IPS-18c (cell line): ENCODE data around the gene KCNQ4.

Experiments used
- H3K4me3 ChIP-seq: 2 replicates; pipeline ENCODE4 v1.7.0; 2013; ENCODE audit warnings: low read depth, mild to moderate bottlenecking, low read length, moderate library complexity; ENCODE audit not compliant: insufficient read depth
- H3K9me3 ChIP-seq: one replicate; pipeline ENCODE4 v1.6.1; 2013; ENCODE audit warnings: mild to moderate bottlenecking, low read length, moderate library complexity; ENCODE audit not compliant: control insufficient read depth, insufficient read depth

Gene KCNQ4

DNA sequence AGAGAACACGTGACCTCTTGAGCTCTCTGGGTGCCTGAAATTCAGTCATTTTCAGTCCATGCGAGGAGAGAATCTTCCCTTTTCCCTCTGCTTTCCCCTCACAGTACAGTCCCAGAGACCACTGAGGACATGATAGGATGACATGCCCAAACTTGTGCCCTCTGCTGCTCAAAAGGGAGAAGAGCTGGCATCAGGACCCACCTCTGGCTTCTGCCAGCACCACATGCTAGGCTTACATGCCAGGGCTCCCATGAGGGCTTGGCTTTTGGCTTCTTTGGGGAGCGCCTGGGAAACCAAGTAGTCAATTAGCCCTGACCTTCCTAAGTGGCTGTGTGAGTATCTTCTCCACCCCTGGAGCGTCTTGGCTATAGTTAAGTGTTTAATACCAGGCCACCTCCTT, 13.8 kb upstream of the KCNQ4 start:
- Histone ChIP-seq H3K9me3 (no peaks in the 10 kb centered on the region), H3K4me3 (no peak overlapping the region)

DNA sequence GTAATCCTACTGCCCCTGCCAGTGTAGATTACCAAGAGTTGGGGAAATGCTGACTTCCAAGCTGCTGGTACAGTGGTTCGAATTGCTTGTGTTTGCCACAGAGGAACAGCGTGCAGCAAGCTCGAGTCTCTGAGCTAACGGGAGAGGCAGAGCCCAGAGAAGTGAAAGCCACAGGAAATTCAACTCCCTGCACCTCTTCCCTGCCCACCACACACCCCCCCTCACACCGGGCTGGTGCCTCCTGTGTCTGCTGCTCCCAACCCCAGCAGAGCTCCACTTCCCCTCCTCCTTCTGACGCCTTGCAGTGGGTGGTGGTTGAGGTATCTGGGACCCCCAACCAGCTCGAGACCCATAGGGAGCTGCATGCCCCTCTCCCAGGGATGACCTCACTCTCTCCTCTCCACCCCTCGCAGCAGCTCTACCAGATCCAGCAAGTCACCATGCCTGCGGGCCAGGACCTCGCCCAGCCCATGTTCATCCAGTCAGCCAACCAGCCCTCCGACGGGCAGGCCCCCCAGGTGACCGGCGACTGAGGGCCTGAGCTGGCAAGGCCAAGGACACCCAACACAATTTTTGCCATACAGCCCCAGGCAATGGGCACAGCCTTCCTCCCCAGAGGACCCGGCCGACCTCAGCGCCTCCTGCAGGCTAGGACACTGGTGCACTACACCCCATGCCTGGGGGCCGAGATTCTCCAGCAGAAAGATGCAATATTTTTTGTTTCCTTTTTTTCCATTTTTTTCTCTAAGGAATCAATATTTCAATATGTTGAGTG, 13.1 kb upstream of the KCNQ4 start:
- Histone ChIP-seq H3K9me3 (no peaks in the 10 kb centered on the region), H3K4me3 (no peak overlapping the region)

DNA sequence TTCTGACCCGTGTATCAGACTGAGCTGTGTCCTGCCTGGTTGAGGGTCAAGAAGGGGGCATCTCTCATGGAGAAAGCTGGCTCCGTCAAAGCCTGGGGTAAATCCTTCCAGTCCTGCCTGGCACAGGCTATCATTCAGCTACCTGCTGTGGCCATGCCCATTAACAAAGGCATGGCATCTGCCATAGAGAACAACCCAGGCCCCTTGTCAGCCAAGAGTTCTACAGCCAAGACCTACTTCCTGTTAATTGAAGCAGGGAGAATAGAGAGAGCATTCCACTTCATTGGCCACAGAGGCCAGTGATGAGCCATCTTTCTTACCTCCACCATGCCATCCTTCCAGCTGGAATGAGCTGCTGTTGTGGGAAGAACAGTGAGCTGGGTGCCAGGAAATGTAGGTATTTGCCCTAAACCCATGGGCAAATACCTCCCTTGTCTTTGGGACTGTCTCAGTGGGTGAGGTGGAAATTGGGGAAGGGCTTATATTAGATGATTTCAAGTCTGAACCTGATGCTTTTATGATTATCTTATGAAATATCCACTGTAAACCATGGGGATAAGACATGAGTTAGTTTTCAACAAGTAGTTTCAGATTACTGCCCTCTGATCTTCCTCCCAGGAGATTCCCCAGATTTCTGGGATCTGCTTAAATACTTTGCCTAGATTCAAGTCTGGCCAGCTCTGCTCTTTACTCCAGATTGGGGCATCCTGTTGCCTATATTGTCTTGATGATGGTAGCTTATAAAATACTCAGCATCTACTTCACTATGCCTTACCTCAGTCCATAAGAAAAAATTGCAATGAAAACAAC, 11.2 kb upstream of the KCNQ4 start:
- H3K4me3 ChIP-seq = no peak overlapping the region
- no peaks in the 10 kb centered on the region for H3K9me3 ChIP-seq

DNA sequence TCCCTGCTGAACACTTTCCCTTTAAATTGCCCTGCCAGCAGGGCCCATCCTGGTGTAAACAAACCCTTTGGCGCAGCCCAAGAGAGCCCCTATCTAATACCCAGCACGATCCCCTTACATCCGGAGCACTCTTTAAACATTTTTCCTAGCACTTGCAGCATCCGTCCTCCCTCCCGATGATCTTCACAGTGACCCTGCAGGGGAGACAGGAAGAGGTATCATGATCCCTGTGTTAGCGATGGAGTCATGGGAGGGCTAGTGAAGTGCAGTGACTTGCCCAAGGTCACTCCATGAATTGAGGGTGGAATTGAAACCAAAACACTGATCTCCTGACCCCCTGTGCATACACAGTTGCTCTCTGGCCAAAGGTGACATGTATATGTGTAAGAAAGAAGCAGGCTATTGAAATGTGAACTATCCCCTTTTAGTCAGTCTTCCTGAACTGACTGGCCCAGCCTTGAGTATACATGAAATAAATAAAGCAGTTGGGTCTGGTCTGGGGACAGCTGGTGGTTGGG, 9.8 kb upstream of the KCNQ4 start:
- Histone ChIP-seq H3K9me3 (no peaks in the 10 kb centered on the region), H3K4me3 (no peak overlapping the region)

DNA sequence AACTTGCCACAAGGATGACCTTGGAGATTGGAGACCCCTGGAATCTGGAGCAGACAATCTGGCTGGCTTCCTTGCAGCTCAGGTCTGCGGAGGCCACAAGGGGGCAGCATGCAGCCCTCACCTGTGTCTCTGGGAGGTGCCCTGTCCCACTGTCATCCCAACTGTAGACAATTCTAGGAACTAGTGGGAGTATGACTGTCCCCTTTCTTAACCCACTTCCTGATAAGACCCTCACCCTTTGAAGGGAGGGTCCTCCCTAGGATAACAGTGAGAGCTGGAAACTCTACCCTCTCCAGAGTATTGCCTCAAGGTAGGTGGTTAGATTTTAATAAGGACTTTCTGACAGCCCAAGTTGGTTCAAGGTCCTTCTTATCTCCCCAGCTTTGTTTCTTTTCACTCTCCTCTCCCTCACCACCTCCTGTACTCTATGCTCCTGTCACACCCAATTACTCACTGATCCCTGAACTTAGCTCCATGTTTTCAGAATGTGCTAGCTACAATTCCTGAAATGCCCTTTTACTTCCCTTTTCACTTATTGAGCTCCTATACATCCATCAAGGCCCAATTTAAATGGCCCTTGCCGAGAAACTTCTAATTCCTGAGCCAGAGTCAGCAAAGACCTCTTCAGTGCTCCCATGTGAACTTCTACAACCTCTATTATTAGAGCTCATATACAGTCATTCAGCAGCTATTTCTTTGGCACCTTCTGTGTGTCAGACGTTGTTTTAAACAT, 9.2 kb upstream of the KCNQ4 start:
- H3K9me3 ChIP-seq = no peaks in the 10 kb centered on the region

DNA sequence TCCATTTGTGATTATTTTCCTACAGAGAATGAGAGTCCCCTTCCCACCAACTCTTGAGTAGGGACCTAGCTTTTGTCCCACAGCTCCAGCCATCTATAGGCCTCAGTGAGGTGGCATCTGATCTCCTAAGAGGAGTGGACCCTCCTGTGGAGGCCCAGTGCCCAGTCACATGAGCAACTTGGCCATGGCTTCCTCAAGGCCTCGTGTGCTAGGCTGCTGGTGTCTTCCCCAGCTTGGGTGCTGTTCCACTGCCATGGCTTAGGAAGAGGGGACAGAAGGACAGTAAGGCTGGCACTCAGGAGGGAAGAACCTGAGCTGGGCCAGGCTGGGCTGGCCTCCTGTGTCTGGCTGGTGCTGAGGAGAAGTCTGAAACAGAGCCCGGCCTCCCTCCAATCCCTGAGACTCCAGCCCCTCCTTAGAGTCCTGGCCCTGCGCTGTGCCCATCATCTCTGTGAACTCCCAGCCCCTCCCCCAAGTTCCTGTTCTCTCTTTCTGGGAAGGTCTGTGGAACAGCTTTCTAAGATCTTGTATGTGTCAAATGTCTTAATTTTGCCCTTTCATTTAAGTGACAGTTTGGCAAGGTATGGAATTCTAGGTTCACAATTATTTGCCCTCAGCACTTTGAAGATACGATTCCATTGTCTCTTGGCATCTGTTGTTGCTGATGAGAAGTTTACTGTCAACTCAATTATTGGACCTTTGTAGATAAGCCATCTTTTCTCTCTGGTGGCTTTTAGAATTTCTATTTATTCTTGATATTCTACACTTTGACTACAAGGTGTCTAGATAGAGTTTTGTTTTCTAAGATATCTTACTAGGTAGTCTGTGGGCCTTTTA, 7.1 kb upstream of the KCNQ4 start:
- Histone ChIP-seq H3K4me3 (no peak overlapping the region), H3K9me3 (no peaks in the 10 kb centered on the region)

More for the DNA sequence above, 9.2 kb upstream of the KCNQ4 start:
- no peak overlapping the region for H3K4me3 ChIP-seq

DNA sequence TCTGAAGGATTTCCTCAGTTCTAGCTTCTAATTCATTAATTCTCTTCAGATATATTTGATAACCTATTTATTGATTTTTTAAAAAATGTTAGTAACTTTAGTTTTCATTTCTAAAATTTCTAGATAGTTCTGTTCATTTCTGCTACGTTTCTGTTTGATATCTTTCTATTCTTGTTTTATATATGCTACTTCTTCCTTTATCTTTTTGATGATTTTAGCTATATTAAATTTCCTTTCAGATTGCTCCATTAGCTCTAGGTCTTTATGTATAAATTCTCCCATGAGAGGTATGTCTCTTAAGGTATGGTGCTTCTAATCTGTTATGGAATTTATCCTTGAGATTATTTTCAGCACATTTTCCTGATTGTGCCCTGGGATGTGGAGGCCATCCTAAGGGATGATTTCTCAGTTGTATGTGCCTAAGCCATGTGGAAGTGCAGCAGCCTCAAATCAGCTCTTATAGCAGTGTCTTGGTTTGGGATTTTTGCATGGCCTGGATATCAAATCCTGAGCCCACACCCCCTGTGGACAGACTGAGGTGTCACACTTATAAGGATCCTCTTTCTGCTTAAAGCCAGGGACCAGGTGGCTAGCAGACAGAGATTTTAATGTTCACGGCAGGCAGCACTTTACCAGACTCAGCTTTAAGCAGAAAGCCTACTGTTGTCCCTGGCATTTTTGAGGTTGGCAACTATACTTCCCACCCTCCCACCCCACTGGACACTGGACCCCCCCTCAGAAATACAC, 6.2 kb upstream of the KCNQ4 start:
- Histone ChIP-seq H3K9me3 (no peaks in the 10 kb centered on the region), H3K4me3 (no peak overlapping the region)

DNA sequence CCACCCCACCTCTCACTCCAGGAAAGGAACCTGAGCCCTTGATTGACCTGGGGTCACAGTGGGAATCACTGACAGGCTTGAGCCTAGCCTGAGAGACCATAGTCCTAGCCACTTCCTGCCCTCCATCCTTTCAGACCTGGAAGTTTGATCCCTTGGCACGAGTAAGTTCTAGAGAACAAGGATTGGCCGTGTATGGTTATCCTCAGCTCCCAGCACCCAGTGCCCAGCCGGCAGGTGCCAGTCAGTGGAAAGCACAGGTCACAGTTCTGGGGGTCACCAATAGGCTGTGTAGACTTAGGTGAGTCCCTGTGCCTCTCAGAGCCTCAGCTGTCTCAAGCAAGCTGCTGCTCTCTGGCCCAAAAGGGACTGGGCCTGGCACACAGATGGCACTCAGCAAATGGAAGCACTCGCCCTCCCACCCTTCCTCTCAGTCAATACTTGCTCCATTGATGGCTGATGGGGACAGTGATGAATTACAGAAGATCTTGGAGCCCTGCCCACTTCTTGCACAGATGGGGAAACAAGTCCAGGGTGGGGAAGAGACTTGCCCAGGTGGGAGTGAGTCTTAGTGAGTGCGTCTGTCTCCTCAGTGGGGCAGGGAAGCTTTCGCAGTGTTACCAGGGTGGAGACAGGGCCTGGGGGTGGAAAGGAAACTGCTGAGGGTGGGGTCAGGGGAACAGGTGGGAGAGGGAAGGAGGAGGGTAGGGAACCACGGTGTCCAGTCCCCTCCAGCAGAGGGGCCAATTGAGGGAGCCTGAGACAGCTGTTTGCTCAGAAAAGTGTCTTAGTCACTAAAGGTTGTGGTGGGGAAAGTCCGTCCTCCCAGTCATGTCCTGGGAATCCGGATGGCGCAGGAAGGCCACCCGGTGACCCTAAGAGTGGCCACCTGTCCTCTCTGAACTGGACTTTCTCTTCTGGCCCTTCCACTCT, 2.6 kb upstream of the KCNQ4 start:
- H3K9me3 ChIP-seq = no peaks in the 10 kb centered on the region
- no peak overlapping the region for H3K4me3 ChIP-seq

DNA sequence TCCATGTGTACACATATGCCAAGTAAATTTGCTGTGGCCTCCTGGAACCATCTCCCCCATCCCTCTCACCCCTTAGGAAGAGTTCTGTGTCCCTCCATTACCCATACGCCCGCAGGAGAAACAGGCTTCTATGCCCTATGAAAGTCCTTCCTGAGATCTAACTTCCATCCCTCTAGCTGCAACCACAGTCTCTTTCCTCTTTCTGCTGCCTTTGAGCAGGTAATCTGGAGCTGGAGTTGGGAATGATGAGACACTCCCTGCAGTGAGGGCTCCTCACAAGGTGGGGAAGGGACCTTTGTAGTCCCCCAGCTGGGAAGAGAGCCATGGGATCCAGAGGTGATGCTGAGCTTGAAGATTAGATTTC, 2.0 kb upstream of the KCNQ4 start:
- H3K9me3 ChIP-seq = no peaks in the 10 kb centered on the region
- H3K4me3 ChIP-seq = no peak overlapping the region

DNA sequence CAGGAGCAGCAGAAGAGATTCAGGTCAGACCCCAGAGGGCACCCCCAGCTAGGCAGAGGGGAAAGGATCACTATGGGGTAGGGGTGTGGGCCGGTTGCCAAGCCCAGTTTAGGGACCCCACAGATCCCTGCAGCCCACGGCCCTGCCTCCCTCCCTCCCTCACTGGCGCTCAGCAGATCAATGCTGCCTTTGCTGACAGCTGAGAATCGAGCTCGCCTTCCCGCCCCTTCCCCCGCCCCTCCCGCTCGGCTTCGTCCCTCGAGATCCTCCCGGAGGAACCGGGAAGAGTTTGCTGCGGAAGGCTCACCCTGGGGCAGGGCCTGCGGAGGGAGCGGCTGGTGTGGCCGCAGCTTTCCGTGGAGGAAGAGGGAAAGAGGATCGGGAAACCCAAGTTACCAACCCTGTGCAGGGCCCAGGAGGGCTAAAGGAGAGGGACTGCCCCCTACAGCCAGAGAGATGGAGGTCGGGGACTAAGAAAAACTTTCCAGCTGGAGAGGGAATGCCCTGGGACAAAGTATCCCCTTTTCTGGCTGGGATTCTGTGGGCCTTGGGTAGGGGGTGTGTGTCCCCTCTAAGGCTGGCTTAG, 1.1 kb upstream of the KCNQ4 start:
- Histone ChIP-seq H3K9me3 (no peaks in the 10 kb centered on the region), H3K4me3 (peak overlapping the region; percentile 55; the same call in 1 of the 2 replicates)

DNA sequence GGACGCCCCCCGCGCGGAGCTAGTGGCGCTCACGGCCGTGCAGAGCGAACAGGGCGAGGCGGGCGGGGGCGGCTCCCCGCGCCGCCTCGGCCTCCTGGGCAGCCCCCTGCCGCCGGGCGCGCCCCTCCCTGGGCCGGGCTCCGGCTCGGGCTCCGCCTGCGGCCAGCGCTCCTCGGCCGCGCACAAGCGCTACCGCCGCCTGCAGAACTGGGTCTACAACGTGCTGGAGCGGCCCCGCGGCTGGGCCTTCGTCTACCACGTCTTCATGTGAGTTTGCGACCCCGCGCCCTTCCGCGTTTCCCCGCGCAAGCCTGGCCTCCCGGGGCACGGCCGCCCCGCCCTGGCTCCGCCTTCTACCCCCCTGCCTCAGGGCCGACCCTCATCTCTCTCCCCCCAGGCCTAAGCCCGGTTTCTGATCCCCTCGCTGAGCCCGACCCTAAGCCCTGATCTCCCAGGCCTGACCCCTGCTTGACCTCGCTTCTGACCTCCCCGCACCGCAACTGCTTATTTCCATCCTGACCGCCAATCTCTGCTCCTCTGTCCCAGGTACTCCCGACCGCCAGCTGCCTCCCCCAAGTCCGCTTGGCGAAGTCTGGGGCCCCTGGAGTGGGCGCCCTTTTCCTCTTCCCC, 669 bp downstream of the KCNQ4 start:
- no peaks in the 10 kb centered on the region for H3K9me3 ChIP-seq
- H3K4me3 ChIP-seq = peak overlapping the region; percentile 51

DNA sequence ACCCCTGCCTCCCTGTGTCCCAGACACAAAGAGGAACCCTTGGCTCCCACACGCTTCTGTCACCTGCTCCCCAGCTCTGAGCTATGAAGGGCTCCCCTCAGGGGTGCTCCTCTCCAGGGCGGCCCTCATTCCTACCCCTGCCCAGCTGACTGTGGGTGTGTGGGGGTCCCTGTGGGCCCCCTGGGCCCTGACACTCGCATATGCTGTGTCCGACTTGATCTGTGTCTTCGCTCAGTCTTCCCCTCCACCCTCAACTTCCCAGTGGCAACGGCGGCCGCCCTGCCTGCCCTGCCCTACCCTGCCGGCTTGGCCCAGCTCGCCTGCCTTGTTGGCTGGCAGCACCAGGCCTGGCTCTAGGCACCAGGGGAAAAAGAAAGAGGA, 1.2 kb downstream of the KCNQ4 start:
- Histone ChIP-seq H3K4me3 (peak overlapping the region; percentile 51; the same call in 1 of the 2 replicates), H3K9me3 (no peaks in the 10 kb centered on the region)

DNA sequence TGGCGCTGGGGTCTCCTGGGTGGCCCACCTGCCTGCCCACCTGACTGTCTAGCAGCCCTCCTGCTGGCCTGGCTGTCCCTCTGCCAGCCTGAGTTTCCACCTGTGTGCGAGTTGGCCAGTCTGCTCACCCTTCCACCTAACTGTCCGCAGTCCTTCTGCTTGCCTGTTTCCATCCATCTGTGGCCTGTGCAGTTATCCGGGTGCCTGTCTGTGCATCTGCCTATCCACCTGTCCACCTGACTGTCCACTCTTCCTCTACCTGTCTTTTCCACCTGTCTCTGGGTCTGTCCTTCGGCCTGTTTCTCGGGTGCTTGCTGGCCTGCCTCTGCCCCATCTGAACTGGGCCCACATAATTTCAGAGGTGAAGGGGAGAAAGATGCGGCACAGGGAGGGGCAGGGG, 1.9 kb downstream of the KCNQ4 start:
- Histone ChIP-seq H3K4me3 (no peak overlapping the region), H3K9me3 (no peaks in the 10 kb centered on the region)

DNA sequence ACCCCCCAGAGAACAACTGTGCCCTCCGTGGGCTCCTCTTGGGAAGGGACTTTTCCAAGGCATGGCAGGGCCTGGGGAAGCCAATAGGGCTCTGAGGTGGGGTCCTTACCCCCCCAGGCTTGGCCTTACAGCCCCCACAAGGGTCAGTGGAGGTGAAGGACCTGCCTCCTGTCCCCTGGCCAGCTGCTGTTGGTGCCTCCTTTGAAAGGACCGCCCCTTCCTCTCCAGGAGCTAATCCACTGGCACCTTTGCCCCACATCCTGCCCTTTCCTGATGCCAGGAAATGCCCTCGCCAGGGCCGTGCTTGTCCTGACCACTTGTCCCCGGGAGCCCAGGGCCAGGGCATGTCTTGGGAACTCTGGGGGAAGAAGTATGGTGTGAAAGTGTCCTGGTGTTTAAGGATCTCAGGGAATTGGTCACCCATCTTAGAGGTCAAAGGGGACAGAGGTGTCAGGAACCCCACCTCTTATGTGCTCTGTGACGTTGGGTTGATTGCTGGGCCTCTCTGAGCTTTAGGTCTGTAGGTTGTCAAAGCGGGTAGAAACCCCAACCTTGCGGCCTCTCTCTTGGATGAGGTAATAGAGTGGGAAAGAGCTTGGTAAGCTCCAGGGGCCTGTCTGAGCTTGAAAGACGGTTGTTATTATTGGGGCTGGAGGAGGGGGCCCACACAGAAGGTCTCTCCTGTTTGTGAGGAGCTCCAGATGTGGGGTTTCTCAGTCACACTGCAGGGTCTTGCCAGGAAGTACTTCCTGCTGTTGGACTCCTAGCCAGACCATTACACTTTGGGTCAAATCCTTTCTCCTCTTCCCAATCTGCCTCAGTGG, 2.8 kb downstream of the KCNQ4 start:
- H3K9me3 ChIP-seq = no peaks in the 10 kb centered on the region
- H3K4me3 ChIP-seq = no peak overlapping the region
